ENCODE data around the gene NISCH.

The NISCH gene

DNA sequence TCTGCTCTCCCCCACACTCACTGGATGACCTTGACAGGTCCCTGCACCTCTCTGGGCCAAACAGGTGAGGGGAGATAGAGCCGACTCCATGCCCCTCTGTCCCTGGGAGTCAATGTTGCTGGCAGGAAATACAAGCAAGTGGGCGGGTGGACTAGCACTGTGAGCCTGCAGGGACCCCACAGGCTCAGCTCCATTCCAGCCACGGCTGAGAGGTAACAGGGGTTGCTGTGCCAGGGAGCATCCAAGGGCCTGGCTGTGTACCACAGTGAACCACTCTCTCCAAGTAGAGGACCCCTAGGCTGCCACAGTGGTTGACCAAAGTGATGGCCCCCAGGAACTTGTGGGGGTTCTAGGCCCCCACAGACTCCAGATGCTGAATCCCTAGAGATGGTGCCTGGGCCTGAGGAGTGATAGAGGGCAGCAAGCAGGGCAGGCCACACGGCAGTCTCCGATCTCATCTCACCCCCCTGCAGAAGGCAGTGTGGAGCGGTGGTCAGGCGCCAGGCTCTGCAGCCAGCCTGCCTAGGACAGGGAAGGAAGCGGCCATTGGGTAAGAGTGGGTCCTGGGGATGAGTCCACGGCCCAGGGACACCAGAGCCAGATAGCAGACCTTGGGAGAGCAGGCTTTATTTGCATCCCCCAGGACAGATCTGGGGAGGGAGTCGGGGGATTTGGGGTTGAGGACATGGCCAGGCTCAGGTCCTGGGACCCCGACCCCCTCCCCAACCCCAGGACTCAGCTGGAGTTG, 4.7 kb upstream of the NISCH start:
- DNase-seq (ENCODE audit: extremely low read depth, low read depth): no peak
- TF ChIP-seq, protein P1, sequence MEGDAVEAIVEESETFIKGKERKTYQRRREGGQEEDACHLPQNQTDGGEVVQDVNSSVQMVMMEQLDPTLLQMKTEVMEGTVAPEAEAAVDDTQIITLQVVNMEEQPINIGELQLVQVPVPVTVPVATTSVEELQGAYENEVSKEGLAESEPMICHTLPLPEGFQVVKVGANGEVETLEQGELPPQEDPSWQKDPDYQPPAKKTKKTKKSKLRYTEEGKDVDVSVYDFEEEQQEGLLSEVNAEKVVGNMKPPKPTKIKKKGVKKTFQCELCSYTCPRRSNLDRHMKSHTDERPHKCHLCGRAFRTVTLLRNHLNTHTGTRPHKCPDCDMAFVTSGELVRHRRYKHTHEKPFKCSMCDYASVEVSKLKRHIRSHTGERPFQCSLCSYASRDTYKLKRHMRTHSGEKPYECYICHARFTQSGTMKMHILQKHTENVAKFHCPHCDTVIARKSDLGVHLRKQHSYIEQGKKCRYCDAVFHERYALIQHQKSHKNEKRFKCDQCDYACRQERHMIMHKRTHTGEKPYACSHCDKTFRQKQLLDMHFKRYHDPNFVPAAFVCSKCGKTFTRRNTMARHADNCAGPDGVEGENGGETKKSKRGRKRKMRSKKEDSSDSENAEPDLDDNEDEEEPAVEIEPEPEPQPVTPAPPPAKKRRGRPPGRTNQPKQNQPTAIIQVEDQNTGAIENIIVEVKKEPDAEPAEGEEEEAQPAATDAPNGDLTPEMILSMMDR (IDR thresholded peaks at IDR 0.05; ENCODE audit: low read depth, low read length): no peak

GRCh38 chr3:52451237-52452083, 3.9 kb upstream of the NISCH start:
- TF ChIP-seq, protein P1 (IDR thresholded peaks at IDR 0.05; ENCODE audit: low read depth, low read length): no peak

DNA sequence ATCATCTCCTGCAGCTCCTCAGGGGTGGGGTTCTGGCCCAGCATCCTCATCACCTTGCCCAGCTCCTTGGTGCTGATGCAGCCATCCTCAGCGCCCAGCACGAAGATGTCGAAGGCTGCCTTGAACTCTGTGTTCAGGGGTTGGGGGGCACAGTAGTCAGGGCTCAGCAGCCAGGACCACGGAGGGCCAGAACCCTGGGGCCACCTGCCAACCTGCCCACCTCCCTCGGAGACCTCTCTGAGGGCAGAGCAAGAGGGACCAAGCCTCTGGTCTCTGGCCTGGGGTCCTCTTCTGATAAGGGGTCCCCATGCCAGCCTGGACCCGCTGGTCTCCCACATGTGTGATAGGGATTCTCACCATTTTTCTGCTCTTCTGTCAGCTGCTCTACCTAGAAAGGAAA, 3.3 kb upstream of the NISCH start:
- TF ChIP-seq, protein P1 (IDR thresholded peaks at IDR 0.05; ENCODE audit: low read depth, low read length): no peak
- no peak for DNase-seq (ENCODE audit: extremely low read depth, low read depth)

More at GRCh38 chr3:52451237-52452083, 3.9 kb upstream of the NISCH start:
- no peak for DNase-seq (ENCODE audit: extremely low read depth, low read depth)

- DNase-seq (ENCODE audit: extremely low read depth, low read depth): no peak
- TF ChIP-seq, protein P1 (IDR thresholded peaks at IDR 0.05; ENCODE audit: low read depth, low read length): no peak
Measured at GRCh38 chr3:52452570-52453221, 2.7 kb upstream of the NISCH start.

GRCh38 chr3:52453496-52454249, 1.7 kb upstream of the NISCH start, which contains the start of gene TNNC1:
TNNC1 (minus strand) TSS chr3:52454041; CDS start chr3:52454015, 26 bp downstream.
- DNase-seq (ENCODE audit: extremely low read depth, low read depth): no peak
- TF ChIP-seq, protein P1 (IDR thresholded peaks at IDR 0.05; ENCODE audit: low read depth, low read length): no peak

GRCh38 chr3:52454250-52454937, 1.0 kb upstream of the NISCH start:
- TF ChIP-seq, protein P1 (IDR thresholded peaks at IDR 0.05; ENCODE audit: low read depth, low read length): no peak
- DNase-seq (ENCODE audit: extremely low read depth, low read depth): no peak

All from AG09319 (cell line).